ENCODE results near the gene CTPS2. TPM values are rescaled to one million over a fixed set of nuclear protein-coding genes. Genes with fewer than 3 reads are reported as not detected.
"Not testable (repeated sequence)": the region's sequence is repeated elsewhere in the genome, so short reads cannot be mapped to it uniquely, and the experiment has no call there.

Gene CTPS2
- total RNA-seq, 1 donor from 2014 or later, result 15.5 TPM

DNA sequence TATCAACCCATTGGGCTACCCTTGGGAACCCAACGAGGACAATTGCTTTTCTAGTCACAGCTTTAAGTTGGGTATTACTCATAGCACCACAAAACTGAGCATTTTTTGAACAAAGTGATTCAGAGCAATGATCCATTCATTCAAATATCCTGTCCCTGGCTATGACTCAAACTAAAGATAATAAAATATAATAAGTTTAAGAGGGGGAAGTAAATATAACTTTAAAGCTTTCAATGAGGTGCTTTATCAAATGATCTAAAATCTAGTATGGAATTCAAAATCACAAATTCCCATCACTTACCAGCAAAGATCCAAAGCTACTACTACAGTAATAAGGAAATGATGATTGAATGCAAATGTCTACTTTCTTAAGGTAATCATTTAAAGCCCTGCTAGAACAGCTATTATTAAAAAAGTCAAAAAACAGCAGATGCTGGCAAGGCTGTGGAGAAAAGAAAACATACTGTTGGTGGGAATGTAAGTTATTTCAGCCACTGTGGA, 102.3 kb downstream of the CTPS2 start:
- no peak for DNase-seq (ENCODE audit: extremely low read depth, low read depth, low spot score)

DNA sequence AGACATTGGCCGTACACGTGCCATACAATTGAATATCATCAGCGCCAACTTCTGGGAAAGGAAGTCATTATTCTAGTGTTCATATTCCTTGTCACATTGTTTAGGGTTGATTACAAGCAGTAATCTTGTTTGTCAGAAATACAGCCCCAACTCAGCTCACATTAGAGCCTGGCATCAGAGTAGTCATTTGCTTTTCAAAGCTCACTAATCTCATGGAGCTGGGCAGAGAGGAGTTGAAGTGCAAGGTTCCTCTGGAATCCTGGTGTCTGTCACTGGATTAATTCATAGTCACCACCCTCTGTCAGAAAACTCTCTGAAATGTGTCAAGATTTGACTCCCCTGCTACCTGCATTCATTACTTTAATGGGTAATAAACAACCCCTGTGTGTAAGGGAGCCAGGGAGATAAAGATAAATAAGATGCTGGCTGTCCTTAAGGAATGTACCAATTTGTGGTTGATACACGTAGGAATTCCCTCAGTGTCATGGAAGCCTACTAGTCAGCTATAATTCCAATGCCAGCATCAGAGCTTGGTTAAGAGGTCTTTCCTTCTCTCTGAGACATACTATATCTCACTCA, 106.2 kb downstream of the CTPS2 start:
- DNase-seq (ENCODE audit: extremely low read depth, low read depth, low spot score), result no peak

DNA sequence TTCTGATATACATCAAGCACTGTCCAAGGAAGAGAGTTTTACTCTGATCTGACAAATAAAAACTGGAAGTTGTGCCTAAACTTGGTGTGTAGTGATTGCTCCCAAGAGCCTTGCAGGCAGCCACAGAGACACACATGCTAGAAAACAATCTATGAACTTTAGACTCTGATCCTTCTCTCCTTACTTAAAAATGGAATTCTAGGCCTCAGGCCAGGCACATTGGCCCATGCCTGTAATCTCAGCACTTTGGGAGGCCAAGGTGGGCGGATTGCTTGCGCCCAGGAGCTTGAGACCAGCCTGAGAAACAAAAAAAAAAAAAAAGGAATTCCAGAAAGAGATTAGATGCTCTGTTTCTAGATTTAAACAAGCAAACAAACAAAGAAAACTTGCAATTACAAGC, 108.1 kb downstream of the CTPS2 start:
- DNase-seq (ENCODE audit: extremely low read depth, low read depth, low spot score), result no peak

DNA sequence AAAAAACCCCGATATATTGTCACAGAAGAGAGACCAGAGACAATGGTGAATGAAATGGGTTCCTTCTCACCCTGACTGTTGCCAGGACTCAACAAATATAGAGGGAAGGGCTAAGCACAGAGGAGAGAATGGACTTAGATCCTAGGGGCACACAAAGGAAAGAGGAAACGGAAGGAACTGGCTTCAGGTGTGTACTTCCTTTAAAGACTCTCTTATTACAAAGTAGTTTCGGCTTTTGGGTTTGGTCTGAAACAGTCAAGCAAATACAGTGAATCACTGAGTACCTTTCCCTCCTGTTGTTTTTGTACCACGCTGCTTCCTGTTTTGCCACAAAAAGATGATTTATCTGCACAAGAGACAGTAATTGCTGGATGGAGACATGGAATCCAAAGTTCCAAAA, 108.6 kb downstream of the CTPS2 start:
- DNase-seq (ENCODE audit: extremely low read depth, low read depth, low spot score), result no peak

DNA sequence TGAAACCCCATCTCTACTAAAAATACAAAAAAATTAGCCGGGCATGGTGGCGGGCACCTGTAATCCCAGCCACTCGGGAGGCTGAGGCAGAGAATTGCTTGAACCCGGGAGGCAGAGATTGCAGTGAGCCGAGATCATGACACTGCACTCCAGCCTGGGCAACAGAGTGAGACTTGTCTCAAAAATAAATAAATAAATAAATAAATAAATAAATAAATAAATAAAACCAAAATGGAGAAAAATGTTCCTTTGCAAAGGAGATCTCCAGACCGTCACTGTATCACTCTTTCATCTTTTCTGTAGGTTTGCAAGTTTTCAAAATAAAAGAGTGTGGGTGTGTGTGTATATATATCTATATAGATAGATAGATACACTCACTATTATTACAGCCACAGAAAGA, 109.2 kb downstream of the CTPS2 start:
- DNase-seq (ENCODE audit: extremely low read depth, low read depth, low spot score), result not testable (repeated sequence)

DNA sequence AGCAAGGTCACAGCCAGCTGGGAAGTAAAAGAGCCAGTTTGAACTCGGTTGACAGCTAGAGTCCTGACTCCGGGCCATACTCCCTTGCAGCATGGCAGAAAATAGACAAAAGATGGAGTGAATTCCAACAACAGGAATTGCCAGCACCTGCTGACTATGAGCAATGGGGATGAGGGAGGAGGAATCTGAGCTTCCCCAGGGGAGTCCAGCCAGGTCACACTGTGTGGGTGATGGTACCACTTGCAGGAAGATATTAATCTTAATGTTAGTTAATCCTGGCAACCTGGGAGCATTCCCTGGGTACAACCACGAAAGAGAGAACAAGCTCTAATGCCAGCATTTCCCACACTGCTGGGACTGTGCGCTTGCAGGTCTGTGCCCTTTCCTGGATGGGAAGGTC, 110.6 kb downstream of the CTPS2 start:
- no peak for DNase-seq (ENCODE audit: extremely low read depth, low read depth, low spot score)

DNA sequence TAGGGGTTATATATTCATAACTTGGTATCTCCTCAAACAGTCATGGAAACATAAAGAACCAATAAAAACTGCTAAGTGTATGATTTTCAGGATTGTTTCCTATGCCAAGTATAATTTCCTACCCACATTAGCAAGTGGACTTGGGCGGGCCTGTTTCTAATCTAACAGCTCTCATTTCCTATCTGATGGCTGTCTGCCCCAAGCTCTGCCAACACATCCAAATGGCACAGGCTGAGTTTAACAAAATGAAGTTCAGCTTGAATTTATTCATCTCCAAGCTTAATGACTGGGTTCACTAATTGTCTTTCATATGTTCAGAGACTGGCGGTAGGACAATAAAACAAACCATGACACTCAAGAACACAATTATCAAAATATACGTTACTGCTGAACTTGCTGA, 118.0 kb downstream of the CTPS2 start:
- DNase-seq (ENCODE audit: extremely low read depth, low read depth, low spot score), result no peak

DNA sequence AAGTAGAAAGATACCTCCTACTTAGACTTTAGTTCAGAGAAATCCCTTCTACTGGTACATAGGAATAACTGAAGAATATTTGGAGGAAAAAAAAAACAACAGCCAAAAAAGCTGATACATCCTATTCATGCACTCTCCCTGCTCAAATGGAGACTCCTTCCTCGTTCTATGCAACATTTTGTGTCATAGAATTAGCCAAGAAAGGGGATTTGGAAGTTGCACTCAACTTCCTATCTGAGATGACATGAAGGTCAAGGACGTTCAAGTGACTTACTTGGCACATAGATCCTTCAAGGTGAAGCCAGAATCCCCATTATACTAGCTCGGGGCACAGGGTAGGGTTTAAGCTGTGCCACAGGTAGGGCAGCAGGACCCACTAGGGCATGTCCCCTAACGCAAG, 118.7 kb downstream of the CTPS2 start:
- DNase-seq (ENCODE audit: extremely low read depth, low read depth, low spot score), result no peak

DNA sequence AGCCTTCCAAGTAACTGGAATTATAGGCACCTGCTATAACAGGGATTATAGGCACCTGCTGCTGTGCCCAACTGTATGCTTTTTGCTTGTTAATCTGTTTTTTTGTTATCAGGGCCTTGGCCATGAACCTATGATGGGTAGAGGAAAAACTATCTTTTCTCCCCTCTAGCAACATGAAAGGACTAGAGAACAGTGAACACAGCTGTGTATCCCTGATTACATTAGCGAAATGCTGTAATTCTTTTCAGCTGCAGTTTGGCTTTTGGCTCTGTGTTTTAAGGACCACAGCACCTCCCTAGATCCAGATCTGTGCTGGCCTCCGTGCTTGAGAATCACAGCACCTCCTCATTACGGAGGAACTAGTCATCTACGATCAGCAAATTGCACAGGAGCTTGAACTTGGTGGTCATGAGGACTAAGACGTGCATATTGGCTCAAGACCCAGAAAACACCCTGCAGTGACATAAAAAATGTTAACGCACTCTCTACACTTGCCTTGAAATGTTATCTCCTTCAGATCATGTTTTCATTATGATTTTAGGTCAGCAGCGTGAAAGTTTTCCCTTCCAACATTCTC, 120.2 kb downstream of the CTPS2 start:
- no peak for DNase-seq (ENCODE audit: extremely low read depth, low read depth, low spot score)

DNA sequence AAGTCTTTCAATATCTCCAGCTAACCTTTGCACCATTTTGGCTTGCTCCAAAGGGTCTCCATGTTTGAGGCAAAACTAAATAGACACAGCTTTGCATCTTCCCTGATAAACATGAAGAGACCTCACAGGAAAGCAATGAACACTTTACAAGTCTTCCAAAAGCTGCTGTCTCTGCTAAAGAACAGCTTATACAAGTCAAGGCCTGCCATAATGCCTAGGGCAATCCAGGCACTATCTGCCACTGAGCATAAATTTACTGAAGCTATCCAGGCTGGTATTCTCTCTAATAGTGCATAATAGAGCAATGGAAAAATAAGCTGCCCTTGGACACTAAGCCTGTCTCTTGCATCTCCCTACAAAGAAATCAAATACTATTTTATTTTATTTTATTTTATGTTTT, 122.6 kb downstream of the CTPS2 start:
- no peak for DNase-seq (ENCODE audit: extremely low read depth, low read depth, low spot score)

DNA sequence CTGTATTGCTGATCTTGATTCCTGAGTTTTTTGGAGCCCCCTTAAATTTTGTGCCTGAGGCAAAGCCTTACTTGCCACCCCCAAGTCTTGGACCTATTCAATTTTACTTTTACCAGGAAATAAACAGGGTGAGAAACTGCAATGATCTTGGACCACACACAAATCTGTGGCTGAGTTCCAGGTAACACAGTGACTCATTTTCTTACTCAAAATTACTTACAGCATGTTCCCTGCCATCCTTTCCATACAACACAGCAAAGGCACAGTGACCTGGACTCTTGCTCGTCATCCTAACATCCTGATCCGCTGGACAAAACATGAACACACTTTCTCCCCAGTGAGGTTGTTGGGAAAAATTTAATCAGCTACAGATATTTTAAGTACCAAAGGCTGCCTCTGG, 123.3 kb downstream of the CTPS2 start:
- DNase-seq (ENCODE audit: extremely low read depth, low read depth, low spot score), result no peak

DNA sequence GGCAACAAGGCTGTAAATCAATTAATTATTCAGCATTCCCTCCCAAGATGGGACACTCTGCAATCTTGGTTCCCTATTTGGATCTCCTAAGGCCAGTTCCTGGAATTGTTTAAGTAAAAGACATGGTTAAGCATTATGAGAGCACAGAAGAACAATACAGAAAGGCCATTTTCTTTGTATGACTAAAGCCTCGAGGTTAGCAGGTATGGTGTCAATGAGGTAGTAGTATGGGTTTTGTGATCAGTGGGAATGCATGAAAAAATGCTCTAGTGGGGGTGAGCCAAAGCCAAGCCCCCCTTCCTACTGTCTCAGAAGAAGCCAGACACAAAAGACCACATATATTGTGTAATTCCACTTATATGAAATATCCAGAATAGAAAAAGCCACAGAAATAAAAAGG, 124.2 kb downstream of the CTPS2 start:
- no peak for DNase-seq (ENCODE audit: extremely low read depth, low read depth, low spot score)

DNA sequence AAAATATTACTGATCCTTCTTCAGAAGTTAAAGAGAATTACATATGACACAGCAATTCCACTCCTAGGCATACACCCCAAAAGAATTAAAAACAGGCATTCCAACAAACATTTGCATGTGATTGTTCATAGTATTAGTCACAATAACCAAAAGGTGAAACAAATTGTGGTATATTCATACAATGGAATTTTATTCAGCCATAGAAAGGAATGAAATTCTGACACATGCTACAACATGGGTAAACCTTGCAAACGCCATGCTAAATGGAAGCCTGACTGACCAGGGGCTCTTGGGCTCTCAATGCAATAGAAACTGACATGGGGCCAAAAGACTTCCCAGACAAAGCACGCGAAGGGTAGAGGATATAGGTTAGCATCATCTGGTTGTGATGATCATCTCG, 124.6 kb downstream of the CTPS2 start:
- no peak for DNase-seq (ENCODE audit: extremely low read depth, low read depth, low spot score)

DNA sequence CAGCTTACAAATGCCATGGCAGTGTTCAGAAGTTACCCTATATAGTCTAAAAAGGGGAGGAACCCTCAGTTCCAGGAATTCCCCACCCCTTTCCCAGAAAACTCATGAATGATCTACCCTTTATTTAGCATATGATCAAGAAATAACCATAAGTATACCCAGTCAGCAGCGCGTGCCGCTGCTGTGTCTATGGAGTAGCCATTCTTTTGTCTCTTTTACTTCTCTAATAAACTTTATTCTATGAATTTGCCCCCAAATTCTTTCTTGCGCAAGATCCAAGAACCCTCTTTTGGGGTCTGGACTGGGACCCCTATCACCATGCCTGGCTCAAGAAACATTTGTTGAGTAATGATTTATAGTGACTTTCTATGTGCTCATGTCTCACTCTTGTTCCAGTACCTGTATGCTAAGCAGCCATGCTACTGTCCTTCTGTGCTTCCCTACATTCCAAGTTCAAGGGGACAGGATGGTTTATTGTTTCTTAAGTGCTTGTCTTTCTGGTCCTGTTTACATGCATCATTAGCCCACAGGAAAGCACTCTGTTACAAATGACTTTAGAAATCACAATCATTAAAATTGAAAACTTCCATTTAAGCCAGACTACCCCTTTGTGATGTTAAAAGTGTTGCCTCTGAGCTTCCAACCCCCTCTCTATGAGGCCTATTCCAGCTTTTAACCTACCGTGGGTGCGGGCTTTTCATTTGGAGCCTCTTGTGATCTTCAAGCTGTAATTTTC, 125.9 kb downstream of the CTPS2 start:
- no peak for DNase-seq (ENCODE audit: extremely low read depth, low read depth, low spot score)

DNA sequence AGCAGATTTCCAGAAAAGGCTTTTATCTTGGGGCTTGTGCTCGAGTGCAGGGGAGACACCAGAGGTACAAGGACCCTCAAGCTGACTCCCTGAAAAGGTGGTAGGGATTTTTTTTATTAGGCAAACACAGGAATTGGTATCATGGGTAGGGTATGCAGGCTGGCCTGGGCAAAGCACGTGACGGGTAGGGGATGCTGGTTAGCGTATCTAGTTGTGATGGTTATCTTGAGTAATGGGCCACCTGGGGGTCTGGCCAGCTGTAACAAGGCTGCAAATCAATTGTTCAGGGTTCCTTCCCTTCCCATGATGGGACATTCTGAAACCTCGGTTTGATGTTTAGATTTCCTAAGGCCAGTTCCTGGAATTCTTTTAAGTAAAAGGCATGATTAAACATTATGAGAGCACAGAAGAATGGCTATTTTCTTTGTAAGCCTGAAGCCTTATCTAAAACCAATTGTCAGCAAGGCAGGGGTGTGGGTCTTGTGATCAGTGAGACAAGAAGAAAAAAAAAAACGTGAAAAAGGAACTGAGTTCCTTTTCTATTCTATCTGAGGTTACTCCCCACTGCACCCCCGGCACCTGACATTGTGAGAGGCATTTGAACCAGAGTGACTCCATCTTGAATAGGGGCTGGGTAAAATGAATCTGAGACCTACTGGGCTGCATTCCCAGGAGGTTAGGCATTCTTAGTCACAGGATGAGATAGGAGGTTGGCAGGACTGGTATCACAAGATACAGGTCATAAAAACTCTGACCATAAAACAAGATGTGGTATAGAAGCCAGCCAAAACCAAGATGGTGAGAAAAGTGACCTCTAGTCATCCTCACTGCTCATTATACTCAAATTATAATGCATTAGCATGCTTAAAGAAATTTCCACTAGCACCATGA, 126.7 kb downstream of the CTPS2 start:
- no peak for DNase-seq (ENCODE audit: extremely low read depth, low read depth, low spot score)

DNA sequence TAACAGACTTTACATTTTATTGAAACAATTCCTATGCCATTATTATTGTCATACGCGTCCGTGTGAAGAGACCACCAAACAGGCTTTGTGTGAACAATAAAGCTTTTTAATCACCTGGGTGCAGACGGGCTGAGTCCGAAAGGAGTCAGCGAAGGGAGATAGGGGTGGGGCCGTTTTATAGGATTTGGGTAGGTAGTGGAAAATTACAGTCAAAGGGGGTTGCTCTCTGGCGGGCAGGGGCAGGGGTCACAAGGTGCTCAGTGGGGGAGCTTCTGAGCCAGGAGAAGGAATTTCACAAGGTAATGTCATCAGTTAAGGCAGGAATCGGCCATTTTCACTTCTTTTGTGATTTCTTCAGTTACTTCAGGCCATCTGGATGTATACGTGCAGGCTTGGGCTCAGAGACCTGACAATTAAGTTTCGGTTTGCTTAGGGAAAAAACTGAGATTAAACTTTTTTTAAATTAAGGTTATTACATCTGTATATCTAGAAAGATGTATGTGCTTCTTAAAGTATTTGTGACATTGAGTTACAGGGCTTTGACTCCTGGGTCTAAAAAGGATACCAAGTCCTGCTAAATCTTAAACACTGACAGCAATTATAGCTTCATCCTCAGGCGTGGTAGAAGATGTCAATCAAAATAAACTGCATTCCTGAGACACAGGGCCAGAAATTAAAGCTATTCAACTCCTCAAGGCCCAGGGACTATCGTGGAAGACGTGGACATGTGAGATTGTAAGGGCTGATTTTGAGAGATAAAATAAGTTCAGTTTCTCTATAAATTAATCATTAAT, 132.3 kb downstream of the CTPS2 start:
- not testable (repeated sequence) for DNase-seq (ENCODE audit: extremely low read depth, low read depth, low spot score)

DNA sequence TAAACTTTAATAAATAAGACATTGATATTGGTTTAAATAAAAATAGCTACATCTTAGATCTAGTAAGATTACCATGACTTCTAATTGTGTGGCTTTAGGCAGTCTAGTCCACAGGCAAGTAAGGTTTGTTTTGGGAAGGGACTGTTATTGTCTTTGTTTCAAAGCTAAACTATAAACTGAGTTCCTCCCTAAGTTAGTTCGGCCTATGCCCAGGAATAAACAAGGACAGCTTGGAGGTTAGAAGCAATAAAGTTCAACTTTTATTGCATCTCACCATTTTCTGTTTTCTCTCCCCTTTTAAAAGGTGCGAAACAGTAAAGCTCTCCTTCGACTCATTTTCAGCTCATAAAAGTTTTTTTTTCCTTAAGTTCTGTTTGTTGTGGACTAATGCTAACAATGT, 133.0 kb downstream of the CTPS2 start:
- no peak for DNase-seq (ENCODE audit: extremely low read depth, low read depth, low spot score)

DNA sequence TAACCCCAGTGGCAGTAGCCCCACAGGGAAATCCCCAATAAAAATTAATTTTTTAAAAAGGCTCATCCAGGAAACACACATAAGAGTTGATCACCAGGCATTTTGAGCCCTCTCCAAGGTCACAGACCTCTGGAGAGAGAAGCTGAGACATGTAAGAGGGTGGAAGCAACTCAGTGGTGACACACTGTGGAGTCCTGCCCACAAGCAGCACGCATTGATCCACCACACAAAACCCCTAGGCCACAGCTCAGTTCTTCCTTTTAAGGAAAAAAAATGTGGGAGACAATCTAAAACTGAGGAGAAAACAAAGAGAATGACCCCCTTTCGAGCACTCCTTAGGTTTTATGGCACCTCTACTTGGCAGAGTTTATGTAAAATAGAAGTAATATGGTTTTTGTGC, 134.3 kb downstream of the CTPS2 start:
- no peak for DNase-seq (ENCODE audit: extremely low read depth, low read depth, low spot score)

DNA sequence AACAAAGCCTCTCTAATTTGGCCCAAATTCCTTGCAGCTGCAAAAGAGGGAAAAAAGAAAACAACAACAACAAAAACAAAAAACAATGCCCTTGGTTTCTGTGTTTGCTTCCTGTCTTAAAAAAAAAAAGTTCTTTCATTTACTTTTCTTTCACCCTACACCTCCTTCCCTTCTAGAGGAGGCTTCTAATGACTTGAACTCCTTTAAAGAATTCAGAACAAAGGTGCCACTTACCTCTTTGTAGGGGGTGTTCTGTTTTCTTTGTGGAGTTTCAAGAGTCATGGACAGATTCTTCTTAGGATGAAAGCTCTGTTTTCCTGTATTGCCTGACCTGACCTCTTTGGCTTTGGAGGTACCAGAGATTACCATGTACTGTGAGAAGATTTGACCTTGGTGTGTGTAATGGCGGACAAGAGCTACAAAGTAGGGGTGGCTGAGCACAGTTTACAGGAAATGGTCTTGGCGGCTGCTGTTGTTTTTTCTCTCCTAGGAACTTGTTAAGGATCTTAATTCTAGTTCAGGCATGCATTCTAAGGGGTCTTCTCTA, 134.9 kb downstream of the CTPS2 start:
- DNase-seq (ENCODE audit: extremely low read depth, low read depth, low spot score), result no peak

DNA sequence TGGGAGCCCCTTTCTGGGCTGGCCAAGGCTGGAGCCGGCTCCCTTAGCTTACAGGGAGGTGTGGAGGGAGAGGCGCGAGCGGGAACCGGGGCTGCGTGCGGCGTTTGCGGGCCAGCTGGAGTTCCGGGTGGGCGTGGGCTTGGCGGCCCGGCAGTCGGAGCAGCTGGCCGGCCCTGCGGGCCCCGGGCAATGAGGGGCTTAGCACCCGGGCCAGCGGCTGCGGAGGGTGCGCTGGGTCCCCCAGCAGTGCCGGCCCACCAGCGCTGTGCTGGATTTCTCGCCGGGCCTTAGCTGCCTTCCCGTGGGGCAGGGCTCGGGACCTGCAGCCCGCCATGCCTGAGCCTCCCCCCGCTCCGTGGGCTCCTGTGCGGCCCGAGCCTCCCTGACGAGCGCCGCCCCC, 137.1 kb downstream of the CTPS2 start:
- DNase-seq (ENCODE audit: extremely low read depth, low read depth, low spot score), result not testable (repeated sequence)

Measured in glomerular endothelial cell (primary cell).